Dermis blood vessel endothelial cell (primary cell): ENCODE results near the gene PCIF1. TPM values are rescaled to one million over a fixed set of nuclear protein-coding genes. Genes with fewer than 3 reads are reported as not detected.

ENCODE experiments used
- DNase-seq: peaks from one replicate; pipeline ENCODE4 v3.0.0; 2010
- total RNA-seq: library from RNA; depleted of rRNA; stranded (reverse); fragments of >200 nt; gene quantifications from 2 replicates; pipeline ENCODE4 v1.2.3, GENCODE V29; 2014

Gene PCIF1
- total RNA-seq, 1 donor from 2014 or later, result 13.3 TPM

DNA sequence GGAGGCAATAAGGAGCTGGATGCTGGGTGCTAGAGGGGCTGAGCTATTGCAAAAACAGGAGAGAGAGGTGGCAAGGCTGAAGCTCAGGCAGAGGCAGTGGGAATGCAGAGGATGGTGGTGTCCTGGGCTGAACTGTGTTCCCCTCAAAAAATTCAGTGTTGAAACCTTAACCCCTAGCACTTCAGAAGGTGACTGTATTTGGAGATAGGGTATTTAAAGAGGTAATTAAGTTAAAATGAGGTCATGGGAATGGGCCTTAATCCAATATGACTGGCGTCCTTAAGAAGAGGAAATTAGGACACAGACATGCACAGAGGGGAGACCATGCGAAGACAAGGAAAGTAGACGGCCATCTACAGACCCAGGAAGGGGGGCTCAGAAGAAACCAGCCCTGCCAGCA, 62.7 kb downstream of the PCIF1 start:
- no peak for DNase-seq

Other genes starting within 250 kb of the PCIF1 start
- not detected in 2 replicates for gene WFDC13, start 232.6 kb upstream of the PCIF1 start, total RNA-seq
- not detected in 2 replicates for gene WFDC10B, start 229.7 kb upstream of the PCIF1 start, total RNA-seq
- gene SPINT4, start 212.3 kb upstream of the PCIF1 start, total RNA-seq, result not detected in 2 replicates
- not detected in 2 replicates for gene WFDC3, start 142.8 kb upstream of the PCIF1 start, total RNA-seq
- 9.2 and 13.8 TPM in 2 replicates for gene DNTTIP1, start 142.7 kb upstream of the PCIF1 start, total RNA-seq
- gene UBE2C, start 122.0 kb upstream of the PCIF1 start, total RNA-seq, result 9.9 and 30.2 TPM in 2 replicates
- gene TNNC2, start 107.4 kb upstream of the PCIF1 start, total RNA-seq, result not detected in 2 replicates
- 22.6 and 35.7 TPM in 2 replicates for gene SNX21, start 100.9 kb upstream of the PCIF1 start, total RNA-seq
- gene ACOT8, start 77.3 kb upstream of the PCIF1 start, total RNA-seq, result 28.7 and 42.5 TPM in 2 replicates
- gene ZSWIM3, start 77.1 kb upstream of the PCIF1 start, total RNA-seq, result 8.7 and 11.9 TPM in 2 replicates
- gene ZSWIM1, start 53.5 kb upstream of the PCIF1 start, total RNA-seq, result 4.1 and 5.4 TPM in 2 replicates
- gene SPATA25, start 47.1 kb upstream of the PCIF1 start, total RNA-seq, result 1.0 and 1.2 TPM in 2 replicates
- 3.2 and 4.4 TPM in 2 replicates for gene NEURL2, start 43.5 kb upstream of the PCIF1 start, total RNA-seq
- 47.8 and 48.1 TPM in 2 replicates for gene CTSA, start 43.3 kb upstream of the PCIF1 start, total RNA-seq
- gene PLTP, start 22.5 kb upstream of the PCIF1 start, total RNA-seq, result 2.4 and 5.4 TPM in 2 replicates
- 14.8 and 17.4 TPM in 2 replicates for gene ZNF335, start 37.5 kb downstream of the PCIF1 start, total RNA-seq
- not detected in 2 replicates for gene MMP9, start 74.2 kb downstream of the PCIF1 start, total RNA-seq
- gene SLC12A5, start 94.5 kb downstream of the PCIF1 start, total RNA-seq, result 0.17 and 0.47 TPM in 2 replicates
- 16.7 and 18.6 TPM in 2 replicates for gene NCOA5, start 155.3 kb downstream of the PCIF1 start, total RNA-seq
- 19.4 and 21.3 TPM in 2 replicates for gene CD40, start 183.6 kb downstream of the PCIF1 start, total RNA-seq